HepG2 (cell line): Measurements from ENCODE around the gene MXRA8. TPM values are rescaled to one million over a fixed set of nuclear protein-coding genes. Genes with fewer than 3 reads are reported as not detected.

Experiments used
- ARHGAP35 ChIP-seq: sonication (generic); formaldehyde crosslinking; IDR thresholded peaks from 2 replicates; pipeline ENCODE4 v1.9.0; 2022; ENCODE audit warnings: mild to moderate bottlenecking, inconsistent platforms, moderate library complexity, missing genetic modification reagents, borderline replicate concordance
- CBX1 ChIP-seq: IDR thresholded peaks from one replicate; pipeline ENCODE4 v1.6.1; 2016; ENCODE audit warnings: antibody characterized with exemption, low read depth
- MAFK ChIP-seq, 2 experiments: IDR thresholded peaks in 1 of 2; conservative IDR thresholded peaks in 1 of 2; 2 replicates each; pipeline ENCODE4 v1.6.1; 2011; ENCODE audit warnings: improper control_type of control experiment in 2 of 2, low read length in 2 of 2
- MNT ChIP-seq: fragments of 450-650 bp; IDR thresholded peaks from 2 replicates; pipeline ENCODE4 v1.6.1; 2016
- NCOR1 ChIP-seq: fragments of 200-600 bp; sonication (generic); IDR thresholded peaks from 2 replicates; pipeline ENCODE4 v1.7.0; 2017; ENCODE audit warnings: antibody characterized with exemption, low read length, borderline replicate concordance
- NFATC3 ChIP-seq: sonication (generic); formaldehyde crosslinking; IDR thresholded peaks from 2 replicates; pipeline ENCODE4 v1.5.1; 2020; ENCODE audit warnings: mild to moderate bottlenecking, missing genetic modification reagents
- NONO ChIP-seq, 2 experiments: fragments of 450-650 bp in 1 of 2; sonication (generic) in 1 of 2; formaldehyde crosslinking in 1 of 2; IDR thresholded peaks in 1 of 2; conservative IDR thresholded peaks in 1 of 2; 2 replicates each; pipeline versions ENCODE4 v1.6.1 to v1.8.0; 2017 to 2022; ENCODE audit warnings: mild to moderate bottlenecking in 1 of 2, missing genetic modification reagents in 1 of 2, moderate library complexity in 1 of 2
- RFX3 ChIP-seq: IDR thresholded peaks from 2 replicates; pipeline ENCODE4 v1.6.1; 2016; ENCODE audit warnings: missing biosample characterization, missing genetic modification reagents
- SMAD1 ChIP-seq: sonication (generic); formaldehyde crosslinking; IDR thresholded peaks from 2 replicates; pipeline ENCODE4 v1.4.0; 2020; ENCODE audit warnings: missing genetic modification reagents, low read depth, mild to moderate bottlenecking, borderline replicate concordance
- SRSF1 ChIP-seq: fragments of 200-400 bp; formaldehyde crosslinking; optimal IDR thresholded peaks from 2 replicates; pipeline ENCODE3; 2017; ENCODE audit warnings: mild to moderate bottlenecking, low read depth, low read length, moderate library complexity
- polyA plus RNA-seq, 8 experiments: library from polyadenylated mRNA; depleted of rRNA in 3 of 8; stranded (reverse) in 7 of 8; unstranded in 1 of 8; fragments of >200 nt; fragmentation: Illumina TruSeq in 4 of 8; extraction: Trizol in 4 of 8; gene quantifications; 2 replicates each; pipeline versions ENCODE4 v1.2.1 to v1.2.3, GENCODE V29; 2011 to 2016; ENCODE audit warnings: low read depth in 4 of 8, missing spikeins in 1 of 8, mixed read lengths in 1 of 8; ENCODE audit not compliant: insufficient read depth in 1 of 8
- total RNA-seq, 5 experiments: library from RNA; depleted of rRNA; stranded (reverse); fragments of >200 nt; fragmentation: Illumina TruSeq; extraction: Trizol; gene quantifications; 2 replicates each; pipeline ENCODE4 v1.2.3, GENCODE V29; 2016; ENCODE audit warnings: low read depth in 1 of 5
- TF ChIP-seq, protein P1 (sequence below): sonication (generic); formaldehyde crosslinking; IDR thresholded peaks from 2 replicates; pipeline ENCODE4 v1.8.1; 2023; ENCODE audit warnings: missing genetic modification reagents, mild to moderate bottlenecking, borderline replicate concordance
- TF ChIP-seq, protein P2 (sequence below): sonication (generic); formaldehyde crosslinking; IDR thresholded peaks from 2 replicates; pipeline ENCODE4 v1.4.0; 2020; ENCODE audit warnings: missing genetic modification reagents
- TF ChIP-seq, protein P3 (sequence below): sonication (generic); formaldehyde crosslinking; IDR thresholded peaks from 2 replicates; pipeline ENCODE4 v1.5.1; 2020; ENCODE audit warnings: mild to moderate bottlenecking, missing genetic modification reagents
- TF ChIP-seq, protein P4 (sequence below): sonication (generic); formaldehyde crosslinking; IDR thresholded peaks from 2 replicates; pipeline ENCODE4 v1.5.1; 2020; ENCODE audit warnings: missing genetic modification reagents, mild to moderate bottlenecking, borderline replicate concordance

Gene MXRA8
- total and polyA plus RNA-seq, 2 of the 13 experiments (the other 11 are each of a cell fraction or from before 2014, with no cell fraction given), result 19.8 to 44.8 TPM

DNA sequence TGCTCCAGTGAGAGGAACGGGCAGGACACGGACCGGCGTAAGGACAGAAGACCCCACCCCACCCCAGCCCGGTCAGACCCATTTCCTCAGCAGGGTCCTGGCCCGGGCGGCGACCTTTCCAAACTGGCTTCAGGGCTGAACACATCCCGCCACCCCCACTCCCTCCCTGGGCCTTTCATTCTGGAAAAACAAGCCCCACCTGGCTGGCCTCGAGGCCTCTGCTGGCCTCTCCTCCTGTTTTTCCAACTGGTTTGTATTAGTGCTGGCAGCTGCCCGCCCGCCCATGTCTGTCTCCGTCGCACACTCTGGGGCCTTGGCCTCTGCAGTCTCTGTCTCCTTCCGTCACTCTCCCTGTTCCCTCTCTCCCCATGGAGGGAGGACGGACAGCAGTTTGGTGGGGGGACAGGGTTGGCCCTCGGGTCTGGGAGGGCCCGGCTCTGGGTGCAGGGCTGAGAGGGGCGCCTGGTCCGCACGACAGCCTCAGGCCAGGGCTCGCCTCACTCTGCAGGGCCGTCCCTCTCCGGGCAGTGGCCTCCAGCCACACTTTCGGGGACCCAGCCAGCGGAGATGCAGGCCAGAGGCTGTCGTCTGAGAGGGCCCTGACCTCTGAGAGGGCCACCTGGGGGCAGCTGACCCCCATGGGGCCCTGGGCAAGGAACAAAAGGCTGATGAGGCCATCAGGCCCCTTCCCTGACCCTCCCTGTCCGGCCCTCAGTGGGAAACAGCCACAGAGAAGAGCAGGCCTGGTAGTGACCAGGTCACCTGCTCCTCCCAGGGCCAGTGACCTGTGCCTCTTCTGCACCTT lies 1.5 kb upstream of the MXRA8 start (continued):
- TF ChIP-seq, protein P1, sequence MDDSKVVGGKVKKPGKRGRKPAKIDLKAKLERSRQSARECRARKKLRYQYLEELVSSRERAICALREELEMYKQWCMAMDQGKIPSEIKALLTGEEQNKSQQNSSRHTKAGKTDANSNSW (CRISPR knock-in tag), result peak; percentile 48; the same call in 1 of the 2 replicates
- TF ChIP-seq SRSF1 (peak; percentile 53), NFATC3 (CRISPR knock-in tag) (no peak), CBX1 (no peak), NONO (IDR thresholded peaks at IDR 0.05) (no peak), NONO (CRISPR knock-in tag; conservative IDR thresholded peaks at IDR 0.05) (no peak; the same call in 1 of the 2 replicates), SMAD1 (CRISPR knock-in tag) (no peak), RFX3 (CRISPR knock-in tag) (no peak), NCOR1 (peak; percentile 31; the same call in 1 of the 2 replicates), MNT (no peak), MAFK (conservative IDR thresholded peaks at IDR 0.05 in 1 of 2, IDR thresholded peaks at IDR 0.05 in 1 of 2; ENCODE audit: low read length in 2 of 2) (no peak), ARHGAP35 (CRISPR knock-in tag) (no peak; the same call in 1 of the 2 replicates)
- TF ChIP-seq, protein P2, sequence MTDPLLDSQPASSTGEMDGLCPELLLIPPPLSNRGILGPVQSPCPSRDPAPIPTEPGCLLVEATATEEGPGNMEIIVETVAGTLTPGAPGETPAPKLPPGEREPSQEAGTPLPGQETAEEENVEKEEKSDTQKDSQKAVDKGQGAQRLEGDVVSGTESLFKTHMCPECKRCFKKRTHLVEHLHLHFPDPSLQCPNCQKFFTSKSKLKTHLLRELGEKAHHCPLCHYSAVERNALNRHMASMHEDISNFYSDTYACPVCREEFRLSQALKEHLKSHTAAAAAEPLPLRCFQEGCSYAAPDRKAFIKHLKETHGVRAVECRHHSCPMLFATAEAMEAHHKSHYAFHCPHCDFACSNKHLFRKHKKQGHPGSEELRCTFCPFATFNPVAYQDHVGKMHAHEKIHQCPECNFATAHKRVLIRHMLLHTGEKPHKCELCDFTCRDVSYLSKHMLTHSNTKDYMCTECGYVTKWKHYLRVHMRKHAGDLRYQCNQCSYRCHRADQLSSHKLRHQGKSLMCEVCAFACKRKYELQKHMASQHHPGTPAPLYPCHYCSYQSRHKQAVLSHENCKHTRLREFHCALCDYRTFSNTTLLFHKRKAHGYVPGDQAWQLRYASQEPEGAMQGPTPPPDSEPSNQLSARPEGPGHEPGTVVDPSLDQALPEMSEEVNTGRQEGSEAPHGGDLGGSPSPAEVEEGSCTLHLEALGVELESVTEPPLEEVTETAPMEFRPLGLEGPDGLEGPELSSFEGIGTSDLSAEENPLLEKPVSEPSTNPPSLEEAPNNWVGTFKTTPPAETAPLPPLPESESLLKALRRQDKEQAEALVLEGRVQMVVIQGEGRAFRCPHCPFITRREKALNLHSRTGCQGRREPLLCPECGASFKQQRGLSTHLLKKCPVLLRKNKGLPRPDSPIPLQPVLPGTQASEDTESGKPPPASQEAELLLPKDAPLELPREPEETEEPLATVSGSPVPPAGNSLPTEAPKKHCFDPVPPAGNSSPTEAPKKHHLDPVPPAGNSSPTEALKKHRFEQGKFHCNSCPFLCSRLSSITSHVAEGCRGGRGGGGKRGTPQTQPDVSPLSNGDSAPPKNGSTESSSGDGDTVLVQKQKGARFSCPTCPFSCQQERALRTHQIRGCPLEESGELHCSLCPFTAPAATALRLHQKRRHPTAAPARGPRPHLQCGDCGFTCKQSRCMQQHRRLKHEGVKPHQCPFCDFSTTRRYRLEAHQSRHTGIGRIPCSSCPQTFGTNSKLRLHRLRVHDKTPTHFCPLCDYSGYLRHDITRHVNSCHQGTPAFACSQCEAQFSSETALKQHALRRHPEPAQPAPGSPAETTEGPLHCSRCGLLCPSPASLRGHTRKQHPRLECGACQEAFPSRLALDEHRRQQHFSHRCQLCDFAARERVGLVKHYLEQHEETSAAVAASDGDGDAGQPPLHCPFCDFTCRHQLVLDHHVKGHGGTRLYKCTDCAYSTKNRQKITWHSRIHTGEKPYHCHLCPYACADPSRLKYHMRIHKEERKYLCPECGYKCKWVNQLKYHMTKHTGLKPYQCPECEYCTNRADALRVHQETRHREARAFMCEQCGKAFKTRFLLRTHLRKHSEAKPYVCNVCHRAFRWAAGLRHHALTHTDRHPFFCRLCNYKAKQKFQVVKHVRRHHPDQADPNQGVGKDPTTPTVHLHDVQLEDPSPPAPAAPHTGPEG (CRISPR knock-in tag), result peak; percentile 74
- TF ChIP-seq, protein P3, sequence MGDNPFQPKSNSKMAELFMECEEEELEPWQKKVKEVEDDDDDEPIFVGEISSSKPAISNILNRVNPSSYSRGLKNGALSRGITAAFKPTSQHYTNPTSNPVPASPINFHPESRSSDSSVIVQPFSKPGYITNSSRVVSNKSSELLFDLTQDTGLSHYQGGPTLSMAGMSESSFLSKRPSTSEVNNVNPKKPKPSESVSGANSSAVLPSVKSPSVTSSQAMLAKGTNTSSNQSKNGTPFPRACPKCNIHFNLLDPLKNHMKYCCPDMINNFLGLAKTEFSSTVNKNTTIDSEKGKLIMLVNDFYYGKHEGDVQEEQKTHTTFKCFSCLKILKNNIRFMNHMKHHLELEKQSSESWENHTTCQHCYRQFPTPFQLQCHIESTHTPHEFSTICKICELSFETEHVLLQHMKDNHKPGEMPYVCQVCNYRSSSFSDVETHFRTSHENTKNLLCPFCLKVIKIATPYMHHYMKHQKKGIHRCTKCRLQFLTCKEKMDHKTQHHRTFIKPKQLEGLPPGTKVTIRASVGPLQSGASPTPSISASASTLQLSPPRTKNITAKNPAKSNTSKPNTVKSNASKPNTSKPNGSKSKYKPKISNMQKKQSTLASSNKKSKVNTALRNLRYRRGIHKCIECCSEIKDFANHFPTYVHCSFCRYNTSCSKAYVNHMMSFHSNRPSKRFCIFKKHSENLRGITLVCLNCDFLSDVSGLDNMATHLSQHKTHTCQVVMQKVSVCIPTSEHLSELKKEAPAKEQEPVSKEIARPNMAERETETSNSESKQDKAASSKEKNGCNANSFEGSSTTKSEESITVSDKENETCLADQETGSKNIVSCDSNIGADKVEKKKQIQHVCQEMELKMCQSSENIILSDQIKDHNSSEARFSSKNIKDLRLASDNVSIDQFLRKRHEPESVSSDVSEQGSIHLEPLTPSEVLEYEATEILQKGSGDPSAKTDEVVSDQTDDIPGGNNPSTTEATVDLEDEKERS (CRISPR knock-in tag), result no peak
- TF ChIP-seq, protein P4, sequence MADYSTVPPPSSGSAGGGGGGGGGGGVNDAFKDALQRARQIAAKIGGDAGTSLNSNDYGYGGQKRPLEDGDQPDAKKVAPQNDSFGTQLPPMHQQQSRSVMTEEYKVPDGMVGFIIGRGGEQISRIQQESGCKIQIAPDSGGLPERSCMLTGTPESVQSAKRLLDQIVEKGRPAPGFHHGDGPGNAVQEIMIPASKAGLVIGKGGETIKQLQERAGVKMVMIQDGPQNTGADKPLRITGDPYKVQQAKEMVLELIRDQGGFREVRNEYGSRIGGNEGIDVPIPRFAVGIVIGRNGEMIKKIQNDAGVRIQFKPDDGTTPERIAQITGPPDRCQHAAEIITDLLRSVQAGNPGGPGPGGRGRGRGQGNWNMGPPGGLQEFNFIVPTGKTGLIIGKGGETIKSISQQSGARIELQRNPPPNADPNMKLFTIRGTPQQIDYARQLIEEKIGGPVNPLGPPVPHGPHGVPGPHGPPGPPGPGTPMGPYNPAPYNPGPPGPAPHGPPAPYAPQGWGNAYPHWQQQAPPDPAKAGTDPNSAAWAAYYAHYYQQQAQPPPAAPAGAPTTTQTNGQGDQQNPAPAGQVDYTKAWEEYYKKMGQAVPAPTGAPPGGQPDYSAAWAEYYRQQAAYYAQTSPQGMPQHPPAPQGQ (CRISPR knock-in tag), result no peak
